Urinary bladder (tissue), 4 donors: ENCODE data around the gene WDR4. TPM values are rescaled to one million over a fixed set of nuclear protein-coding genes. Genes with fewer than 3 reads are reported as not detected.
"Not testable (repeated sequence)": the region's sequence is repeated elsewhere in the genome, so short reads cannot be mapped to it uniquely, and the experiment has no call there.

Experiments
- DNase-seq: peaks from one replicate; pipeline ENCODE4 v3.0.0-alpha.2; 2015; ENCODE audit errors: extremely low spot score
- H3K27ac ChIP-seq: one replicate; pipeline ENCODE4 v1.5.1; 2013; ENCODE audit warnings: low read depth, mild to moderate bottlenecking, moderate library complexity
- H3K36me3 ChIP-seq: one replicate; pipeline ENCODE4 v1.6.1; 2013; ENCODE audit warnings: mild to moderate bottlenecking, moderate library complexity; ENCODE audit not compliant: insufficient read depth
- H3K4me1 ChIP-seq: one replicate; pipeline ENCODE4 v1.6.1; 2013; ENCODE audit warnings: mild to moderate bottlenecking, moderate library complexity; ENCODE audit not compliant: insufficient read depth
- H3K4me3 ChIP-seq: one replicate; pipeline ENCODE4 v1.5.1; 2013; ENCODE audit warnings: low read depth, low read length
- WGBS: extraction: QIAGEN DNeasy Blood & Tissue Kit; methylation state at CpG from one replicate; pipeline ENCODE4 v1.1.7; 2013; 5-methylcytosine and 5-hydroxymethylcytosine counted together
- polyA plus RNA-seq: library from polyadenylated mRNA; stranded (reverse); fragments of 200-250 nt; gene quantifications from one replicate; pipeline ENCODE4 v1.2.3, GENCODE V29; 2013
- total RNA-seq: library from RNA; depleted of rRNA; stranded (reverse); fragments of >200 nt; gene quantifications from one replicate; pipeline ENCODE4 v1.2.3, GENCODE V29; 2014
- donor health status: healthy with polysubstance abuse.
- donor health status: healthy.

Gene WDR4, protein sequence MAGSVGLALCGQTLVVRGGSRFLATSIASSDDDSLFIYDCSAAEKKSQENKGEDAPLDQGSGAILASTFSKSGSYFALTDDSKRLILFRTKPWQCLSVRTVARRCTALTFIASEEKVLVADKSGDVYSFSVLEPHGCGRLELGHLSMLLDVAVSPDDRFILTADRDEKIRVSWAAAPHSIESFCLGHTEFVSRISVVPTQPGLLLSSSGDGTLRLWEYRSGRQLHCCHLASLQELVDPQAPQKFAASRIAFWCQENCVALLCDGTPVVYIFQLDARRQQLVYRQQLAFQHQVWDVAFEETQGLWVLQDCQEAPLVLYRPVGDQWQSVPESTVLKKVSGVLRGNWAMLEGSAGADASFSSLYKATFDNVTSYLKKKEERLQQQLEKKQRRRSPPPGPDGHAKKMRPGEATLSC
- total RNA-seq (5.3 TPM), polyA plus RNA-seq (10.7 TPM)

DNA sequence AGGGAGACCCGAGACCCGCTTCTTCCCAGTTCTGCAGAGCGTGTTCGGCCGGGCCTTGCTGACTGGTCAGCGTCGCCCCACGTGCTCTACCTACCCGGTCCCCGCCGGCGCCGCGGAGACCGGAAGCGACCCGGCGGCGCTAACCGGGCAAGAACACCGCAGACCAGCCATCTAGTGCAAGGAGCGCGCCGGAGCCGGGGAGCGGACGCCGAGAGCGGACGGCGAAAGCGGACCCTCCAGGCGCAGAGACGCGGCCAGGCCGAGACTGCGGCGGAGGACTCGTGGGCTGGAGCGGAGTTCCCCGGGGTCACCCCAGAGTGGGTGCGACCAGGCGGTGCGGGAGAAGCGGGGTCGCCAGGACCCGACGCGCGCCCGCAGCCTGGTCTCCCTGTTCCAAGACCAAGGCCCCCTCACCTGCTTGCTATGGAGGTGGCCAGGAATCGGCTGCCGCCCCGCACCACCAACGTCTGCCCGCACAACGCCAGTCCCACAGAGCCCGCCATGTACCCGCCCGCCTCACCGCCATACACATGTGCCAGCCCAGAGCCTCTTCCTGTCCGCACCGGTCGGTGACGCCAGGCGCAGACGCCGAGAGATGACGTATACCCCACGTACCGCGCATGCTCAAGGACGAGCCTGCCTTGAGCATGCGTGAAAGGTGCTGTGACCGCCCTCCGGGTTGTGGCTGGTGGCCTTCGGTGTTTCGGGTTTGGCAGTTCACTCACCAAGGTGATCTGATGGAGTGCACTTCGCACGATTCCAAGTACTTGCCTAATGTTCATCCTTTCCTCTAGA lies at the start of gene WDR4:
WDR4 (minus strand) TSS at position 547 of the 795 bp plus-strand sequence; CDS start at position 503, 44 bp downstream.
- WGBS, result under 1% methylated on average over 80 of the region's 80 CpGs
- H3K36me3 ChIP-seq, result no peaks in the 10 kb centered on the region
- H3K4me1 ChIP-seq, result no peaks in the 10 kb centered on the region
- peak; percentile 95 for DNase-seq
- H3K4me3 ChIP-seq, result peak within 1 kb of the TSS; percentile 81
- H3K27ac ChIP-seq, result peak within 1 kb of the TSS; percentile 55

DNA sequence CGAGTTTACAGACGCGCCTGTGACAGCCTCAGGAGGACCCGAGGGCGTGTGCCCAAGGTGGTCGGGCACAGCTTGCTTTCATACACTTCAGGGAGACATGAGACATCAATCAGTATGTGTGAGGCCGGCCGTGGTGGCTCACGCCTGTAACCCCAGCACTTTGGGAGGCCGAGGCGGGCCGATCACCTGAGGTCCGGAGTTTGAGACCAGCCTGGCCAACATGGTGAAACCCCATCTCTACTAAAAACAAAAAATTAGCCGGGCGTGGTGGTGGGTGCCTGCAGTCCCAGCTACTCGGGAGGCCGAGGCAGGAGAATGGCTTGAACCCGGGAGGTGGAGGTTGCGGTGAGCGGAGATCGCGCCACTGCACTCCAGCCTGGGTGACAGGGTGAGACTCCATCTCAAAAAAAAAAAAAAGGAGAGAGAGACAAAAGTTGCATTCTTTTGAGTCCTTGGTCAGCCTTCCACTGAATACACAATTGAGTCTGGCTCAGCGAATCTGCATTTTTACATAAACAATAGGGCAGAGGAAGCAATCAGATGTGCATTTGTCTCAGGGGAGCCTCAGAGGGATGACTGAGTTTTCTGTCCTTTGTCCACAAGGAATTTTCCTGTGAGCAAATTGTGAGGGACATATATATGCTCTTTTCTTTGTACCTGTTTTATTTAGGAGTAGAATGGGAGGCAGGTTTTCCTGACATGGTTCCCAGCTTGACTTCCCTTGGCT lies 48.3 kb upstream of the WDR4 start:
- DNase-seq, H3K36me3 ChIP-seq, H3K4me1 ChIP-seq, H3K4me3 ChIP-seq, H3K27ac ChIP-seq: not testable (repeated sequence)
- WGBS, result 94% methylated on average over 23 of the region's 23 CpGs

DNA sequence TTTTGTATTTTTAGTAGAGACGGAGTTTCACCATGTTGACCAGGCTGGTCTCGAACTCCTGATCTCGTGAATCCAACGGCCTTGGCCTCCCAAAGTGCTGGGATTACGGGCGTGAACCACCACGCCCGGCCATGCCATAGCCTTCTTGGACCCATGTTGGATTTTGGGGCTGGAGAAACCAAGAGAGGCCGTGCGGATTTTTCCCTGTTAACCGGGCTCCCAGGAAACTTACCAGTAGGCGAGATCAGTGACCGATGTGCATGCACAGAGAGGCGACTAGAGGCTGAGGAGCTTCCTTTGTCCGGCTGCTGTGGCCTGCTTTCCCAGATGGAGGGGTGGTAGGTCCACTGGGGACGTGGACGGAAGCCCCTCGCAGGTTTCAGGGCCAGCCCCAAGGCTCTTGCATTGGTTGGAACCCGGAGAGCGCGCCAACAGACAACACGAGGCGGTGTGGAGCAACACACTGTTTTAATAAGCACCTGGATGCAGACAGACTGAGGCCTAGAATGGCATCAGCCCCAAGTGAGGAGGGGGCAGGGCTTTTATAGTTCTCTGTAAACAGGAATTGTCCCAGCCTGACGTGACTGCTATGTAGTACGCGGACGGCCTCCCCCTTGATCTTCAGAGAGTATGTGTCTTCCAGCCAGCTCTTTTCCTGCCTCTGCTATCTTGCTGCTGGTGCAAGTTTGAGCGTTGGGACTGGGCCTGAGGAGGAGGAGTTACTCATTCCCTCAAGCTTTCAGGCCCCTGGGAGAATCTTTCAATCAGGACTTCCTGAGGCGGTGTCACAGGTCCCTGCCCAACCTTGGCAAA lies 46.0 kb upstream of the WDR4 start, which contains the start of gene ERVH48-1:
ERVH48-1 (minus strand) TSS at position 517 of the 813 bp plus-strand sequence. CDS start 6,624 bp downstream, outside the sequence.
- no peak within 1 kb of the TSS for H3K4me3 ChIP-seq
- no peaks in the 10 kb centered on the region for H3K36me3 ChIP-seq
- no peak for DNase-seq
- no peaks in the 10 kb centered on the region for H3K4me1 ChIP-seq
- WGBS, result 85% methylated on average over 29 of the region's 29 CpGs
- no peak within 1 kb of the TSS for H3K27ac ChIP-seq

DNA sequence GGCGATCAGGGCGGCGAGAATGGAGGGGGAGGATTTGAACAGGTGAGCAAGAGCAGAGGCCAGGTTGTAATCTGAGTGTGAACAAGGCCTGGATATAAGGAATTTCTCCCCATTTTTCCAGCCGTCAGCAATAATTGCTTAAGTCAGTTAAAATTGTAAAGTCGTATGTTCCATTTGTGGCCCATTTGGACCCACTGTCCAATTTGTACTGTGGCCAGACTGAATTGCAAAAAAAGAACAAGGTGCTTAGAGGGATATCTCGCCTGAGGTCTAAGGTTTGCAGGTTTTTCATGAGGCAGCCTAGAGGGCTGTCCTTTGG lies 45.1 kb upstream of the WDR4 start:
- WGBS, result 89% methylated on average over 6 of the region's 6 CpGs
- Histone ChIP-seq H3K36me3 (no peaks in the 10 kb centered on the region), H3K27ac (no peak overlapping the region), H3K4me1 (no peaks in the 10 kb centered on the region), H3K4me3 (no peak overlapping the region)
- DNase-seq, result no peak

DNA sequence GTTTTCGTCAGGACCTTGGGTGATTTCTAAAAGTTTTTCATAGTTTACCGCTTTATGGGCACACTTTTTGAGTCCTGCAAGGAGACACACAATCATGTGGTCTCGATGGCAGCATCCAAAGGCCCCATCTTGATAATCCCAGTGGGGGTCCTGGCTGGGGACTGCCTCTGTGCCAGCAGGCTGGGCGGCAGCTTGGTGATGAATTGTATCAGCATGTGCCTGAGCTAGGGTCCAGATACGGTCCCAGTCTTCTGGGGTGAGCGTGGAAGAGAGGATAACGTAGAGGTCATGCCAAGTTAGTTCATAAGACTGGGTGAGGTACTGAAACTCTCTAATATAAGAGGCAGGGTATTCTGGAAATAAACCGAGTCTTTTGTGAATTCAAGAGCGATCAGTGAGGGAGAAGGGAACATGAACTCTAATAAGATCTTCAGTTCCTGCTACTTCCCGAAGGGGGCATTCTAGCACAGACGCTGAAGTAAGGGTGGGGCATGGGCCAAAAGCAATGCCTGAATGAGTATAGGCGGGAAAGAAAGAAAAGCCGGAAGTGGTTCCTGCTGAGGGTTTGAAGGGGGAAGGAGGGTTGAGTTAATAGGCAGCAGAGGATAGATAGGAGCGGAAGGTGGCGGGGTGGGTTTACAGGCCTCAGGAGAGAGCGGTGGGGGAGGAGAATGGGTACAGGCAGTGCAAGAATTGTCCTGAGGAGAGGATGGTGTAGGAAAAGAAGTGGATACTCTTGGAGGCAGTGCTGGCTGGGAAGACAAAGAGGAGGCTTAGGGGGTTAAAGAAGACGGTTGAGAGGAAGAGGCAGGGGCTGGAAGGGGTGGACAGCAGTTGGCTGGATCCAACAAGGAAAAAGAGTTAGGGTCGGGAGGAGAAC lies 44.5 kb upstream of the WDR4 start:
- DNase-seq, result peak; percentile 85
- Histone ChIP-seq H3K36me3 (no peaks in the 10 kb centered on the region), H3K4me3 (no peak overlapping the region), H3K4me1 (no peaks in the 10 kb centered on the region), H3K27ac (no peak overlapping the region)
- 22% methylated on average over 18 of the region's 18 CpGs for WGBS

DNA sequence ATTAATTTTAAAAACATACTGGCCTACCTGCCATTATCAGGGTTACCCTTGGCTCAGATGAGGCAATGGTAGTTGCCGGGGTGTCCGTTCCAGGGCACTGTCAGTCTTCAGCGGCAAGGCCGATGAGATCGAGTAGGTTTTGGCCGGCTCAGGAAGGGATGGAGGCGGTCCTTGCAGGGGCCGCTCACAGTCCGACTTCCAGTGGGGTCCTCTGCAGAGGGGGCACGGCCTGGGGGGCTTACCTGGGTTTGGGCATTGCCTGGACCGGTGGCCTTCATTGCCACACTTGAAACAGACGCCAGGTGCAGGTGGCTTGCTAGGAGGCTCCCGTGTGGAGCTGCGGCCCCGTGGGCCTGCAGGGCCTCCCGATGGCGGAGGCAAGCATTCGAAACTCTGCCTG lies 43.6 kb upstream of the WDR4 start:
- Histone ChIP-seq H3K27ac (no peak overlapping the region), H3K36me3 (no peaks in the 10 kb centered on the region), H3K4me1 (no peaks in the 10 kb centered on the region), H3K4me3 (no peak overlapping the region)
- no peak for DNase-seq
- WGBS, result 92% methylated on average over 18 of the region's 18 CpGs

DNA sequence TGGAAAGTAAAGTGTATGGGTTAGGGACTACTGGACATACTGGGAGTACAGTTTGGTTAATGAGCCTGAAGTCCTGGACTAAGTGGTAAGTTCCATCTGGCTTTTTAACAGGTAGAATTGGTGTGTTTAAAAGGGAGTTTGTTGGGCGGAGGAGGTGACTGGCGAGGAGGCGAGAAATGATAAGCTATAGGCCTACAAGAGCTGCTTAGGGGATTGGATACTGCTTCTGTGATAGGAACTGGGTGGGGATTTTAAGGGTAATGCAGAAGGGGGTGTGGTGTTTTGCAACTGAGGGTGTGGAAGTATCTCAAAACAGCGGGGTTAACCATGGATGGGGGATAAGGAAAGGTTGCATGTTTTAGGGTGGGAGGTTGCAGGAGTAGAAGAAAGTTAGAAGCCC lies 42.6 kb upstream of the WDR4 start:
- no peak overlapping the region for H3K27ac ChIP-seq
- H3K4me3 ChIP-seq, result no peak overlapping the region
- 90% methylated on average over 4 of the region's 4 CpGs for WGBS
- H3K4me1 ChIP-seq, result no peaks in the 10 kb centered on the region
- no peaks in the 10 kb centered on the region for H3K36me3 ChIP-seq
- DNase-seq, result no peak

DNA sequence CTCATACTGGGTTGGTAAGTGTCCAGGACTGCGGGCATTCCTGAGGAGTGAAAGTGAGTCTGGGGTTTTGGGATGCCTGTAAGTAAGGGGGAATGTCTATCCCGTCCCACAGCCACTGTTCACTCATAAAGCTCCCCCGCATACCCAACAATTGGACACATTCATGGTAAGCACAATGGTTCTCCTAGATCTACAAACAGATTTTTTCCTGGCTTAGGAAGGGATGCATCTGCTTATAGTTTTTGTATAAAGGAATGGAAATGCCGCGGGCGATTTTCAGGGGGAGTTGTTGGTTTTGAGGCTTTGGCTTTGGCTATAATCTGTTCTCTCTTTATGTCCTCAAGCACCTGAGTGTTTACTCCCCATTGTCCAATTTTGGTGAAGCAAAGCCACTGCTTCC lies 39.0 kb upstream of the WDR4 start:
- H3K4me1 ChIP-seq, result no peaks in the 10 kb centered on the region
- DNase-seq, result no peak
- no peak overlapping the region for H3K4me3 ChIP-seq
- H3K27ac ChIP-seq, result no peak overlapping the region
- 95% methylated on average over 6 of the region's 6 CpGs for WGBS
- H3K36me3 ChIP-seq, result no peaks in the 10 kb centered on the region

DNA sequence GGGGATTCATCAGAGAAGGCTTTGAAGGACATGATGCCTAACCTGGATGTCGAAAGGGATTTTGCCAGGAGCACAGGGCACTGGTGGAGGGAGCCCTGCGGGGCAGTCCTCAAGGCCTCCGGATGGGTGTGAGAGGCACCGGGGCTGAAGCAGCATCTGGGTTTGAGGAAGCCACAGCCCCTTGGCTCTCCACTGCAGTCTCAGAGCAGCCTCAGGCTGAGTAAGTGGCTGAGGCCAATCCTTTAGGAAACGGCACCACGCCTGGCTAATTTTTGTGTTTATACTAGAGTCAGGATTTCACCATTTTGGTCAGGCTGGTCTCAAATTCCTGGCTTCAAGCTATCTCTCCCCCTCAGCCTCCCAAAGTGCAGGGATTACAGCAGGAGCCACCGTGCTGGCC lies 34.1 kb upstream of the WDR4 start:
- Histone ChIP-seq H3K4me1 (no peaks in the 10 kb centered on the region), H3K27ac (no peak overlapping the region), H3K36me3 (peaks cover 2% of the 10 kb centered on the region), H3K4me3 (no peak overlapping the region)
- 66% methylated on average over 7 of the region's 7 CpGs for WGBS
- no peak for DNase-seq

DNA sequence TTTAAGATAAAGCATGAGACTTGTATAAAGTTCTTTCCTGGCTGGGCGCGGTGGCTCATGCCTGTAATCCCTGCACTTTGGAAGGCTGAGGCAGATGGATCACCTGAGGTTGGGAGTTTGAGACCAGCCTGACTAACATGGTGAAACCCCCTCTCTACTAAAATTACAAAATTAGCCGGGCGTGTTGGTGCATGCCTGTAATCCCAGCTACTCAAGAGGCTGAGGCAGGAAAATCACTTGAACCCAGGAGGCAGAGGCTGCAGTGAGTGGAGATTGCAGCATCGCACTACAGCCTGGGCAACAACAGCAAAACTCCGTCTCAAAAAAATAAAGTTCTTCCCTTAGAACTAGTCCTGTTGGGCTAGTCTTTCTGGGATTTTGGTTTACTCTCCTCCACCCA lies 32.6 kb upstream of the WDR4 start:
- not testable (repeated sequence) for DNase-seq, H3K4me1 ChIP-seq, H3K4me3 ChIP-seq, H3K36me3 ChIP-seq, H3K27ac ChIP-seq
- 94% methylated on average over 6 of the region's 6 CpGs for WGBS

DNA sequence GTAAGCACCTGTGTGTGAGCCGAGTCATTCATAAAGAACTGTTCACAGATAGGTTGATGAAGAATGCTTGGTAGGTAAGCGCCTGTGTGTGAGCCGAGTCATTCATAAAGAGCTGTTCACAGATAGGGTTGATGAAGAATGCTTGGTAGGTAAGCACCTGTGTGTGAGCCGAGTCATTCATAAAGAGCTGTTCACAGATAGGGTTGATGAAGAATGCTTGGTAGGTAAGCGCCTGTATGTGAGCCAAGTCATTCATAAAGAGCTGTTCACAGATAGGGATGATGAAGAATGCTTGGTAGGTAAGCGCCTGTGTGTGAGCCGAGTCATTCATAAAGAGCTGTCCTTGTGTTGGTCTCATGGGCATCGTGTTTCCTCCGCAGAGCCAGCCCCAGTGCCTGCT lies 29.1 kb upstream of the WDR4 start:
- 94% methylated on average over 9 of the region's 9 CpGs for whole genome bisulfite sequencing
- H3K4me3 ChIP-seq, H3K36me3 ChIP-seq, H3K27ac ChIP-seq, DNase-seq, H3K4me1 ChIP-seq: not testable (repeated sequence)

DNA sequence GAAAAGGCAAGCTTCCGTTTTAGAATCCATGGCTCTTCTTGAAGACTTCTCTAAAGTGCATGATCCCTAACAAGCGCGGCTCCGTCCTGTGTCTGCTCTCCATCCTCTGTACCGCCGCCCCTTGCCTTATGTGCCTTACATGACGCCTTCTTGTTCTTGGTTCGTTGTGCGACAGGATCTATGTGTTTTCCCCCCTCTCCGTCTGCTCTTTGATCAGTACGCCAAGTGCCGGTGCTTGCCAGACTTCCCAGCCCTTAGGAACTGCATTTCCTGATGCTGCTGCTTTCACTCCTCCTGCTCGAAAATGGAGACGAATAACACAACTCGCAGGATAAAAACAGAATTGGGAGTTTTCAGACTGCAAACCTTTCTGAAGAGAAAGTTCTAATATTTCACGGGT lies 26.9 kb upstream of the WDR4 start:
- no peak overlapping the region for H3K4me3 ChIP-seq
- no peaks in the 10 kb centered on the region for H3K4me1 ChIP-seq
- no peak overlapping the region for H3K27ac ChIP-seq
- peaks cover 2% of the 10 kb centered on the region for H3K36me3 ChIP-seq
- 97% methylated on average over 16 of the region's 16 CpGs for WGBS
- no peak for DNase-seq
